GM21737 (cell line): ENCODE measurements around the gene FN3K.
"Not testable (repeated sequence)": the region's sequence is repeated elsewhere in the genome, so short reads cannot be mapped to it uniquely, and the experiment has no call there.

Experiments
- ATAC-seq: cut with Tn5 transposase; IDR thresholded peaks from one replicate; pipeline ENCODE4 v1.9.1; 2021; ENCODE audit warnings: mild to moderate bottlenecking, moderate library complexity; ENCODE audit not compliant: unreplicated experiment

Gene FN3K

DNA sequence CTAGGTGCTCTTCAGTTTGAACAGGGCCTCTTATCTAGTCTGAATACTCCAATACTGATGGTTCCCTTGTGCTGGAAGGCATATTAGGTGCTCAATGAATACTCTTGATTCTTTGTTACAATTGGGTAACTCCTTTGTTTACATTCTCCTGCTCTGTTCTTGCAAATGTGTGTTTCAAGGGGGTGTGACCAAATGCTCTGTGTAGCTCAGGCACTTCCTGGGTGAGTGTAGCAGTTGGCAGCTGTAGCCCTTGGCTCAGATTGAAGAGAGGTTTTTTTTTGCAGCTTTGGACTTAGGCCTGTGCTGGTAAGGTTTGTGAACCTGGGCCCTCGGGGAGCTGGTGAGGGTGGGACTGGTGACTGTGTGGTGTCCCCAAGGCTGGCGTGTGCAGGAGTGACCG is 36.6 kb downstream of the FN3K start:
- ATAC-seq, result no peak

DNA sequence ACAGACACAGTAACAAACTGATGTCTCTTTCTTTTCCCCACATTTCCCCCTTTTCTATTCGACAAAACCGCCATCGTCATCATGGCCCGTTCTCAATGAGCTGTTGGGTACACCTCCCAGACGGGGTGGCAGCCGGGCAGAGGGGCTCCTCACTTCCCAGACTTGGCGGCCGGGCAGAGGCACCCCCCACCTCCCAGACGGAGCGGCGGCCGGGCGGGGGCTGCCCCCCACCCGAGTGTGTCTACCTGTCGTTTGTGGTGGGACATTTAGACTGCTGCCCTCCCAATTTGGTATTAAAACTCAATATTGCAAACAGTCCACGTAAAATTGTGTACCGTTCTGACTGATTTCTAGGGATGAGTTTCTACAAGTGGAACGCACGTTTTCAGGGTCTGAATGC is 39.0 kb downstream of the FN3K start:
- ATAC-seq, result not testable (repeated sequence)

DNA sequence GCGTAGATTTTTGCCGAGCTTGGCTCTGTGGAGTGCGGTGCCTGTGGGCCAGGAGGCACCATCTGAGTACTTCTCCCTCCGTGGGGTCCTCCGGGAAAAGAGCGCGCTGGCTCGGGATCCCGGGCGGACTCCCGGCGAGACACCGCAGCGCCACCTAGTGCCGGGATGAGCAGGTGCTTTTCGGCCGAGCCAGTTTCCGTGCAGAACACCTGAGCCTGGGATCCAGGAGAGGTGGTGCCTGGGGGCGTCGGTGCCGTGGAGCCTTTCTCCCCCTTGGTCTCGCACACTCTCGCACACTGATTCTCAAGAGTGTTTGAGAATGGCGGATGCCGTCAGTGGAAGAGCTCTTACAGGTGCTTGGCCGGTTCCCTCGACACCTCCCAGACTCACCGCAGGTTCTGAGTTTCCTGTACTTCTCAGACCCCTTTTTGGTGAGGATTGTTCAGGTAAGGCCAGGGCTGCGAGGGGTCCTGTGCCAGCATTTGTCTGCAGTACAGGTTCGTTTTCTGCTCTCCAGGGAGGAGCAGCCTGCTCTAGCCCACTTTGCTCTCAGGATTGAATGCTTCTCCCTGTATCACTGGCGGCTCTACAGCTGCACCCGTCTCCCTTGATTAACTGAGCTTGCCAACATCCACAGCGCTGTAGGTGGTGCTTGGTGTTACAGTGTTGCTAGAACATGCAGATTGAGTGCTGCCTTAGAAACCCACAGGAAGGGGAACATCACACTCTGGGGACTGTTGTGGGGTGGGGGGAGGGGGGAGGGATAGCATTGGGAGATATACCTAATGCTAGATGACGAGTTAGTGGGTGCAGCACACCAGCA is 39.8 kb downstream of the FN3K start:
- ATAC-seq, result no peak

DNA sequence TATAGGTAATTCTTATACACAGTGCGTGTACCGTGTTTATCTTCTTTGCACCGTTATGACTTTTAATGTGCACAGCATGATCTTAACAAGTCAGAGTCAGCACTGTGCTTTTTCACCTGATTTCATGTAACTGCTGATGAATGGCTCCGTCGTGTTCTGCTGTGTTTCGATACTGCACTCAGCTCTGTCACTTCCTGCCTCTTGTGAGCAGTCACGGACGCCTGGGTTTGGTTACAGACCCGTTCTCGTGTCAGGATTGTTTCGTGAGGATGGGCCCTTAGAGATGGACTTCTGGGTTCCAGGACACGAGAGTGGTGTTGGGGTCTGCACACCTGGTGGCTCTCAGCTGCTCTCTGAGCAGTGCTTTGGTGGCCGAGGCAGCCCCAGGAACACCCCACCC is 41.0 kb downstream of the FN3K start:
- ATAC-seq, result no peak

DNA sequence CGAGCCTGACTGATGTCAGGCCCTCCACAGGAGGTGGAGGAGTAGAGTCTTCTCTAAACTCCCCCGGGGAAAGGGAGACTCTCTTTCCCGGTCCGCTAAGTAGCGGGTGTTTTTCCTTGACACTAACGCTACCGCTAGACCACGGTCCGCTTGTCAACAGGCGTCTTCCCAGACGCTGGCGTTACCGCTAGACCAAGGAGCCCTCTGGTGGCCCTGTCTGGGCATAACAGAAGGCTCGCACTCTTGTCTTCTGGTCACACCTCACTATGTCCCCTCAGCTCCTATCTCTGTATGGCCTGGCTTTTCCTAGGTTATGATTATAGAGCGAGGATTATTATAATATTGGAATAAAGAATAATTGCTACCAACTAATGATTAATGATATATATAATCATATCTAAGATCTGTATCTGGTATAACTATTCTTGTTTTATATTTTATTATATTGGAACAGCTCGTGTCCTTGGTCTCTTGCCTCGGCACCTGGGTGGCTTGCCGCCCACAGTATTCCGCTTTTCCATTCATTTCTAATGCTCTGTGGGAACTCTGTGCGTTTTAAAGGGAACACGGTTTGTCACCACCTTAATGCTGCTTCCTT is 42.5 kb downstream of the FN3K start:
- ATAC-seq, result not testable (repeated sequence)

DNA sequence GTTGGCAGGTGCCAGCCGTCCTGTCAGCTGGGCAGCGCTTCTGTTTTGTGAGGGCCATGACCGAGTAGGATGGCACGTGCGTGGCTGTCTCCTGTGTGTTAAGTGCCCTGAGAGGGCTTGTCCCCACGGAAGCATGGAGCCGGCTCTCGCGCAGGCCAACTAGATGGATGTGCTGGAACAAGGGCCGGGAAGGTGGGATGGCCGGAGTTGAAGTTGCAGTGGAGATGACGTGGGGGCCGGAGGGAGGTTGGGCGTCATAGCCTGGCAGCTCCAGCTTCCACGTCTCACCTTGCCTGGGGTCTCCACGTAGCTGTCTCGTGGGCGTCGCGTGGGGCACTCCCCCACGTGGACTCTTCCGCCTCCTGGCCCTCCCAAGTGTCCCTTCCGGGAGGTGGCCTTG is 44.1 kb downstream of the FN3K start:
- no peak for ATAC-seq

DNA sequence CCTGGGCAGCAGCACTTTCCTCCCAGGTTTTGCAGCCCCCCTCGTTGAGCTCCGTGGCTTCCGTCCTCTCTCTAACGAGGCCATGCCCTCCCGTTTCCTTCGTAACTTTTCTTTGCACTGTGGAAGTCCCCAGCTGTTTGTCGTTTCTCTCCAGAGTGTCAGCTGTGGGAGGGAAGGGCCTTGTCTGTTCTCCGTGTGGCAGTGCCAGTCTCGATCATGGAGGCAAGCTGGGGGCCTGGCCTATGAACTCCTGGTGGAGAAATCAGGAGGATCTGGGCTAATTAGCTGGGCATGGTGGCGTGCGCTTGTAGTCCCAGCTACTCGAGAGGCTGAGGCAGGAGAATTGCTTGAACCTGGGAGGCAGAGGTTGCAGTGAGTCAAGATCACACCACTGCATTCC is 44.8 kb downstream of the FN3K start:
- ATAC-seq, result no peak

DNA sequence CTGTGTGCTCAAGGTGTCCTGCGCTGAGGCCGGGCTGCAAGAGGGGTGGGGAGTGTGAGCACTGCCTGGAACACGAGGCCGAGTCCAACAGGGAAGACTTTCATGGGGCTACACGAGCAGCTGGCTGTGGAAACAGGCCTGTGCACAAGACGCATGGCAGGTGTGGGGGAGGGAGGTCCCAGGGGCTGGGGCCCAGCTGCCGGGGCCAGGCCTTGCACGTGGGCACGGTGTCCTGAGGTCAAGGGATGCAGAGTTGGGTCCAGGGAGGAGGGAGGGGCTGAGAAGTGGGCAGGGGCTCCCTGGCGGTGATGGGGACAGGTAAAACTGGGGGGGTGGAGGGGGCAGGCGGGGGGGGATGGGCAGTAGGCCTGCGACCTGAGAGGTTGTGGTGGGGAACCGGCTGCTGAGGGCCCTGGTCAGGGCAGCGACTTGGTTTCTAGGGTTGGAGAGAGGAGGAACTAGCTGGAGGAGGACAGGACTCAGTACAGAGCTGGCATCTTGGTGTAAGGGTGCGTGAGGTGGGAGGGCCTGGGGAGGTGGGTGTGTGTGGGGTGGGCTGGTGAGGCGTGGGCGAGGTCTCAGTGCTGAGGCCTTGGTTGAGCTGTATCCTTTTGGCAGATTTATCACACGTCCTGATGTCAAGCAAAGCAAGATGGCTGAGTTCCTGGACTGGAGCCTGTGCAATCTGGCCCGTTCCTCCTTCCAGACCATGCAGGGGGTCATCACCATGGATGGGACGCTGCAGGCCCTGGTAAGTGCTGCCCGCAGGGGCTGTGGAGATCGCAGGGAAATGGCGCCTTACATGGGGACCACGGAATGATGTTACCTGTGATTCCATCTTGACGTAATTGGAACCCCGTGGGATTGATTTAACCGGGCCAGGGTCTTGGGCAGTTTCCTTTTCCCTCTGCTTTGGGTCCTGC is 45.8 kb downstream of the FN3K start:
- ATAC-seq, result no peak

DNA sequence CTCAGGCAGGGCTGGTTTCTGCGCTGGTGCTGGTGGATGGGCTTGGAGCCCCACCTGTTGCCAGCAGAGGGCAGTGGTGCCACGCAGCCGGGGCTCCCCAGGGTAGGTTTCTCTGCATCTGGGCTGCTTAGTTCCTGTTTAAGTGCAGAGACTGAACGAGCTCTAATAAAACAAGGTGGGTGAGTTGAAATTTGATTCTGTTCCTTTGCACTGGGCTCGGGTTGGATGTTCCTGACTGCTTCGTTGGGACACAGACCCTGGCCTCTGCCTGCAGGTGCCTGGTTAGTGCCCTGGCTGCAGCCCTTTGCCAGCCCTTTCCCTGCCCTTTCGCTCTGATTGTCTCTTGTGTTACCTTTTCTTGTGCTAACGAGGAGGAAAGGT is 46.5 kb downstream of the FN3K start:
- ATAC-seq, result peak; percentile 80

DNA sequence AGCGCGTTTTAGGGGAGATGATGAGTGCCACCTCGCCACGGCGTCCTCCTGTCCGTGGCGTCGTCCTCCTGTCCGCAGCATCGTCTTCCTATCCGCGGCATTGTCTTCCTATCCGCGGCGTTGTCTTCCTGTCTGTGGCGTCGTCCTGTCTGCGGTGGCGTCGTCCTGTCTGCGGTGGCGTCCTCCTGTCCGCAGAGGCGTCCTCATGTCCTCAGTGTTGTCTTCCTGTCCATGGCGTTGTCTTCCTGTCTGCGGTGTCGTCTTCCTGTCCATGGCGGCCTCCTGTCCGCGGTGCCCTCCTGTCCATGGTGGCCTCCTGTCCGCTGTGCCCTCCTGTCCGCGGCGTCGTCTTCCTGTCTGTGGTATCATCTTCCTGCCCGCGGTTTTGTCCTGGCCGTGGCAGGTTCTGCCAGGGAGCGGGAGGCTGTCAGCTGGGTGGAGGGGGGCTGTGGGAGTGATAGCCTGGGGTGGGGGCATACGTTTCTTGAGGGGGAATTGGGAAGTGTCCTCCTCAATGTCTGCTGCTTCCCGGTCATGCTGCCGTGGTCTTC is 47.3 kb downstream of the FN3K start:
- no peak for ATAC-seq

DNA sequence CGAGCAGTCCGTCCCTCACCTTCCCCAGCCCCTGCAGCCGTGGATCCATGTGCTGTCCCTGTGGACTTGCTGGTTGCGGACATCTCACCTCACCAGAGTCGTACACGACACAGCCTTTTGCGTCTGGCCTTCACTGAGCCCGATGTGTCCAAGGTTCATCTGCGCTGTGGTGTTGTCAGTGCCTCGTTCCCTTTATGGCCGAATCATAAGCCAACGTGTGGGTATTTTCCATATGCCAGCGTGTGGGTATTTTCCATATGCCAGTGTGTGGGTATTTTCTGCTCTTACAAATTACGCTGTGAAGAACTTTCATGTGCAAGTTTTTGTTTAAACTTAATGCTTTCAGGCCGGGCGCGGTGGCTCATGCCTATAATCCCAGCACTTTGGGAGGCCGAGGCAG is 48.1 kb downstream of the FN3K start:
- ATAC-seq, result no peak

DNA sequence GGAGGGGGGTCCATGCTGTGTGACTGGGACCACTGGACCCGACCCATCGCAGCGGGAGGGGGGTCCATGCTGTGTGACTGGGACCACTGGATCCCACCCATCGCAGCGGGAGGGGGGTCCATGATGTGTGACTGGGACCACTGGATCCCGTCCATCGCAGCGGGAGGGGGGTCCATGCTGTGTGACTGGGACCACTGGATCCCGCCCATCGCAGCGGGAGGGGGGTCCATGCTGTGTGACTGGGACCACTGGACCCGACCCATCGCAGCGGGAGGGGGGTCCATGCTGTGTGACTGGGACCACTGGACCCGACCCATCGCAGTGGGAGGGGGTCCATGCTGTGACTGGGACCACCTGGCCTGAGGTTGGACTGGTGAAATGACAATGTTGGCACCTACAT is 50.2 kb downstream of the FN3K start:
- not testable (repeated sequence) for ATAC-seq

DNA sequence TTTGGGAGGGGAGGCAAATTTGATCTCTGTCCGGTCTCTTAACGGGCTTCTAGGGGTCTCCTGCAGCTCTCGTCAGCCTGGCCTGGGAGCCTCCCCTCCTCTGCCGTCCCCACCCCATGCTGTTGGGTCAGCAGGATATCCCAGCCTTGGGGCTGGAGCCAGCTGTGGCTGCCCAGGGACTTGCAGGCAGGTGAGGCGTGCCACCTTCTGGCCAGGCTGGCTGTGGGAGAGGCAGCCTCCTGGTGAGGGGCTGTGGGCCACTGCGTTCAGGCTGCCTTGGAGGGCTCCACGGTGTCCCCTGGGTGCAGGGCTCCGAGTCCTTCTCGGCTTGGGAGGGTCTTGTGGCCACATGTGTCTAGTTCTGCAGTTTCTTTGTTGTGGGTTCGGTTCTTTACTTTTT is 51.0 kb downstream of the FN3K start:
- no peak for ATAC-seq

DNA sequence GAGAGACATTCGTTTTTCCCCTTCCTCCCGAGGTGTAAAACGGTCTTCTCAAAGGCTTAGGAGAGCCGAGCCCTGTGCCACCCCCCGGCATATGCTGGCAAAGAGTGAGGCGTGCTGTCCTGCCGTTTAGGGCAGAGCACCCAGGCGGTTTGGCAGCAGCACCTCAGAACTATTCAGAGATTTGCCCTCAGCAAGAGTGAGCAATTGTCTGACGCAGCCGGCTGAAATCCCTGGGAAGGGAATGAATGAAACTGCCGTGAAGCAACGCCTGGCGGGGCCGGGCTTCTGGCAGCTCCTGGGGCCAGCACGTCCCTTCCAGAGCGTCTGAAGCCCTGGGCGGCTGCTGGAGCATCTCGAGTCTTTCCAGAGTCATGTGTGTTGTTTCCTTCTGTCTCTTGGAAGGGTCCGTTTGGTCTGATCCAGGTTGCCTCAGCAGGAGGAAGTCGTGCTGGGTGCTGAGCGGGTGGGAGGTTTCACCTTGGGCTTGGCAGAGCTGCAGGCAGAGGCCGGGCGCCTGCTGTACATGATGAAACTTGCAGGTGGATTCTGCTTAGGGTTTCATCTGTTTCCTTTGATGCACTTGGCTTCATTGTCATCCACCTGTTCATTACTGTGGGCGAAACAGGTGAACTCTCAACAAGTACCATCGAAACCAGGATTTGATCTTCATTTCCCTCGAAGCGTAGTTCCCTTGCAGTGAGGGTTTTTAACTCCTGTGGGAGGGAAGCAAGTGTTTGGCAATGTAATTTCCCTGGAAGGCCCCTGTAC is 51.9 kb downstream of the FN3K start:
- ATAC-seq, result no peak

DNA sequence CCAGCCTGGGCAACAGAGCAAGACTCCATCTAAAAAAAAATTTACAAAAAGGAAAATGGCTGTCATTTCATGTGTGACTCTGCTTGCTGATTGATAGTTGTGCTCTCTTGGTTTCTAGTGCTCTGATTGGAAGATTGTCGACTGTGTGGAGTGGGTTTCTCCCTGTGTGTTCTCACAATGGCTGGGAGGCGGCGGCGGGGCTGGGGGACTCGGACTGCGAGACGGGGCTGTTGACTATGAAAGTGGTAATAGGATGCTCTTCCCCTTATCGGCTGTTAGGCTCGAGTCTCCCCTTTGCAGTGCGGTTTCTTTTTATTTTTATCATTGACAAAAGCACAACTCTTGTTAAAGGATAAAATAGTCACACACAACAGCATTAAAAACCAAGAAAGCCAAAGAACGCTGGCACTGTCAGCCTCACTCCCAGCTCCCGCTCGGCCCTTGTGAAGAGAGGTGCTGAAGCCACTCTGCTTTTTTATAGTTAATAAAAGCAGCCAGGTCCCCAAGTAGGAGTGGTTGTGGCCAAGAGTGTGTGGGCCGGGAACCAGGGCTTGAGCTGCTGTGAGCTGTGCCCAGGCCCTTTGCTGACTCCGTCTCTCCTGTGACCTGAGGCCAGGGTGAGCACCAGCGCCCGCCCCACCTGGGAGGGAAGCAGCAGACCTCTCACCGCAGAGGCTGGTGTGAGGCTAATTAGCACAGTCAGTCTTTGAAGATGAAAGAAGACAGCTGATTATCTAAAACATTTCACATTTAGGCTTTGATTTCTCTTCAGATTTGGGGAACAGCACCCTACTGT is 53.0 kb downstream of the FN3K start:
- ATAC-seq, result no peak

DNA sequence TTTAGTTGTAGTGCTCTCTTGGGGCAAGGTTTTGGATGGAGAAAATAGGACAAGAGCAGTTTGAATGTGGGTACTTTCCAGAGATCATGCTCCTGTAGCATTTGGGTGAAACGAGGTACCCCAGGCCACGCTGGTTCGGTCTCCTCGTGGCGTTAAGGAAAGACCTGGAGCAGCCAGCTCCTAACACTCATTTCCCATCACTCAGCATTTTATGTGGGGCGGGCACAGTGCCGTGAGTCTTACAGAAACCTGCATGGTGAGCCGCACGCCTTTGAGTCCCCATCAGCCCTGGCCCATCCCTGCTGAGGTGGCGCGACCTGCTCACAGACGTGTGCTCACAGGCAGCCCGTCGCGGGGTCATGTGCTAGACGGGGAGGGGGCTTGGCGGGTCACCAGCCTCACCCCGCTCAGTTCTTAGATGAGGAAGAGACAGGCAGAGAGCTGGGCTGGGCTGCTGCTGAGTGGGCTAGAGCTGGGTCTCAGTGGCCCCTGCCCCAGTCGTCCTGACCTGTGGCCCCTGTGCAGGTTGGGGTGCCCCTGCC is 53.7 kb downstream of the FN3K start:
- ATAC-seq, result no peak

DNA sequence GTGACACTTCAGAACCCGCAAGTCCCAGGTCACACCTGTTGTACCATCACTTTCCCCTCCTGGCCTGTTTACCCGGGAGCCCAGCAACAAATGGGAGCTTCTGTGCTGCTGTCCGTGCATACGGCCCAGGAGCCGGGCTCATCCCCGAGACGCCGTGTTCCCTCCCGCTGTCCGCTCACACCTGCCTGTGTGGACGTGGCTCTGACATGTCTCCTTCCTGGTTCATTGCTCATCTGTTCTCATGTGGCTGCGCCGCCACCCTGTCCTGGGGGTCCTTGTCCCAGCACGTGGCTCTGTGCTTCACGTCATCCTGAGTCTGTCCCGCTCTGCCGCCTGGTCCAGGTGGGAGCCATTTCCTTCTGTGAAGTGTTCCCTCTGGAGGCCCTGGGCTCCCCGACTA is 54.4 kb downstream of the FN3K start:
- no peak for ATAC-seq

DNA sequence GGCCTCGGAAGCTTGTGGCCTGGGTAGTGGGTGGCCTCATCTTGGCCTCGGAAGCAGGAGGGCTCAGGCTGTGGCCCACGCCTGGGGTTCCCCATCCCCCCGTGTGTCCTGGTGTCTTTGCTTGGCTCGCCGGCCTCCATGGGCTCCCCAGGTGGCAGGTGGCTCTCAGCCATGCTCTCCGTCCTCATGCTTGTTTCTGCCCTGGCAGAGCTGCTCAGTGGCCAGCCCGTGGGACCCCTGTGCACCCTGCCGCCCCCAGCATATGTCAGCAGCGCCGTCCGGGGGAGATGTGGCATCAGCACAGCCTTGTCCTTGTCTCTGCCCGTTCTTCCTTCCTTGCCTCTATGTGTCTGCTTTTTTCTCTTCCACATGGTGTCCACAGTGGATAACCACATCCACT is 55.0 kb downstream of the FN3K start:
- ATAC-seq, result no peak

DNA sequence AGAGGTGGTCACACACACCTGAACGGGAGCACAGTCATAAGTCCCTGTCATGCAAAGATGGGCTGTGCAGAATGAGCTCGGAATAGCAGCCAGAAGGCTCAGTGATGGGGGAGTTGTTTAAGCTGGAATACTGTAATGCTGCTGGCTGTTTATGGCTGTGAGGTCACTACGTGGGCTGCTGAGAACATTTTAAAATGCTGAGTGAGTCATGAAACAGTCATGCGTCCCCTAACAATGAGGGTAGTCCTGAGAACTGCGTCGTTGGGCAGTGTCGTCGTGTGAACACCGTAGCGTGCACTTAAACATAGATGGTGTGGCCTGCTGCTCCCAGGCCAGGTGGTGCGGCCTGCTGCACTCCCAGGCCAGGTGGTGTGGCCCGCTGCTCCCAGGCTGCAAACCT is 56.1 kb downstream of the FN3K start:
- no peak for ATAC-seq
